COR-L47 (cell line): ENCODE data around the gene SYNC.
"Not testable (repeated sequence)": the region's sequence is repeated elsewhere in the genome, so short reads cannot be mapped to it uniquely, and the experiment has no call there.

Source experiments
- DNase-seq: peaks from one replicate; lab custom pipeline; 2025; lab: John Stamatoyannopoulos, UW

The SYNC gene

DNA sequence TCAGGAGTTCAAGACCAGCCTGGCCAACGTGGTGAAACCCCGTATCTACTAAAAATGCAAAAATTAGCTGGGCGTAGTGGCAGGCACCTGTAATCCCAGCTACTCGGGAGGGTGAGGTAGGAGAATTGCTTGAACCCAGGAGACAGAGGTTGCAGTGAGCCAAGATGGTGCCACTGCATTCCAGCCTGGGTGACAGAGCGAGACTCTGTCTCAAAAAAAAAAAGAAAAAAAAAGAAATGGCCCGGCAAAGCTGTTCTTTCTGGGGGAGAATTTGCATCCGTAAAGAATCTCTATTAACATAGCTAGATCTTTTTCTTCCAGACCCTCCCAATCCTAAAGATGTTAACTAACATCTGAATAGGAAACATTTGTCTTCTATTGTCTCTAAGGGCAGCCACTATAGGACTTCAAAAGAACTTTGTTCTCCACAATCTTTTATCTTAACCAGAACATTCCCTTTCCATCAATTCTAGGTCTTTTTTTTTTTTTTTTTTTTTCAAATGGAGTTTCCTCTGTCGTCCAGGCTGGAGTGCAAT is 60.2 kb downstream of the SYNC start:
- not testable (repeated sequence) for DNase-seq

DNA sequence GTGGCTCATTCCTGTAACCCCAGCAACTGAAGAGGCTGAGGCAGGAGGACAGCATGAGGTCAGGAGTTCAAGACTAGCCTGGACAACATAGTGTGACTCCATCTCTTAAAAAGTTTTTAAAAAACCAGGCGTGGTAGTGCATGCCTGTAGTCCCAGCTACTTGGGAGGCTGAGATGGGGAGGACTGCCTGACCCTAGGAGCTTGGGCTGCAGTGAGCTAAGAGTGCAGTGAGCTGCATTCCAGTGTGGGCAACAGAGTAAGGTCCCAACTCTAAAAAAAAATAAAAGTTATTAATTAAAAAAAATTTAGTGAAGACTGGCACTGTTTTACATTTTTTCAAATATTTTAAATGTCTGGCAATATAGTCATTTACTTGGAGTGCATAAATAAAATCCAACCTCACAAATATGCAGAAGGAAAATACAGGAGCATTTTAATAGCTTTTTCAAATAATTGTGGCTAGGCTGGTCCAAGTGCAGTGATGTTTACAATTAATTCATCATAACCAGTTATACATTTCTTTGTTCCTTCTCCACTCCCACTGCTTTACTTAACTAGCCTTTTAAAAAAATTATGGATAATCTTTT is 63.0 kb downstream of the SYNC start:
- no peak for DNase-seq

DNA sequence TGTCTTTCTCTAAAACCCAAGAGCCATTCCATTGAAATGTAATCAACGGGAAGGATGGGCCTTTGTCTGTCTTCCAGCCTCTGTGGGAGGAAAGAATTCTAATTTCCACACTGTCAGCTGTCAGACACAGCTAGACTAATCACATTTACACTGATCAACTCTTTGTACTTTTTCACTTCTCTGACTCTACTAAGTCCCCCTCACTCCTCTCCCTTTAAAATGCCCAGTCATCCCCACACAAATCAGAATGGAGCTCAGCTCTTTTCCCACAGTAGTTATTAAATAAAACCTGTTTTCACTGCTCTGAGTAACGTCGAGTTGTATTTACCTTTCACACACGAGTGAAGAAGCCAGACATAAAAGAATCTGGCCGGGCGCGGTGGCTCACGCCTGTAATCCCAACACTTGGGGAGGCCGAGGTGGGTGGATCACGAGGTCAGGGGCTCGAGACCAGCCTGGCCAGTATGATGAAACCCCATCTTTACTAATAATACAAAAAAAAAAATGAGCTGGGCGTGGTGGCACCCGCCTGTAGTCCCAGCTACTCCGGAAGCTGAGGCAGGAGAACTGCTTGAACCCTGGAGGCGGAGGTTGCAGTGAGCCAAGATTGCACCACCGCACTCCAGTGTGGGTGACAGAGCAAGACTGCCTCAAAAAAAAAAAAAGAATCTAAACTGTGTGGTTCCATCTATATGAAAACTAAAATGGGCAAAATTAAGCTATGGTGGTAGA is 65.5 kb downstream of the SYNC start:
- DNase-seq = no peak

DNA sequence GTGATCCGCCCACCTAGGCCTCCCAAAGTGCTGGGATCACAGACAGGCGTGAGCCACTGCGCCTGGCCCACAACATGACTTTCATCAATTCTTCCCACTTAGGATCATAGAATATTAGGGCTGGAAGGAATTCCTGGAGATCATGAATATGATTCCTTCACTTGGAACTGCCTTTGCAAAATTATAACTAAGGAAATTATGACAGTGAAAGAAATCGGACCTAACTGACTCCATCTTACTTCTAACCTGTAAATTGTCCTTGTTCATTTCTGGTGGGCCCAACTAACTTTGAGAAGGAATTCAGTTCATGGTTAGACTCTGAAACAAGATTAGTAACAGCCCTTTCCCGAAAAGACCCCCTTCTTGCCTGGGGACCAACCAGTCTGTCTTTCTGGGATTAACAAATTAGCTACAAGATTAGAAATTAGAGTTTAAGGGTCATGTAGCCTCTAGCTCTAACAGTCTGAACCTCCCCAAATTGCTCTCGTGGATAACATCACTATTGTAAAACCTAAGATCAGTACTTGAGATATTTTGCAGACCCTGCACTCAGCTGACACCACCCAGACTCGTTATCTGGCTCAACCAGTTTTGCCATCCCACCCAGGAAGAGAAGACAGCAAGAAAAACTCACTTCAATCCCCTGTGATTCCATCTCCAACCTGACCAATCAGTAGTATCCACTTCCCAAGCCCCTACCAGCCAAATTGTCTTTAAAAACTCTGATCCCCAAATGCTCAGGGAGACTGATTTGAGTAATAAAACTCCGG is 66.9 kb downstream of the SYNC start:
- DNase-seq = no peak

DNA sequence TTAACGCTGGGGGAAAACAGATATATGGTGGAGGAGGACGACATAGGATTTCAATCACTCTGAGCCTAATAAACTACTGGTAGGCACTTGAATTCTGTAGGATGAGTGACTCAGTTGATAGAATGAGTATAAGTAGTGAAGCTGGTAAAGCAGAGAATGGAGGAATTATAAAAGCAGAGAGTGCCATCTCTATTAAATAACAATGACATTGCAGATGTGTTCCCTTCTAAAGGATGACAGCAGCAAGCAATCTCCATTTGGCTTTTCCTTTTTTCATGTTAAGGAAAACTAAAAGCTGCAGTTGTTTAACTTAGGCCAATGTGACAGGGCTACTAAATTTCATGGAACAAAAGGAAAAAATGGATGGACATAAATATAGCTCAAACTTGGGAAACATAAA is 69.7 kb downstream of the SYNC start:
- no peak for DNase-seq

DNA sequence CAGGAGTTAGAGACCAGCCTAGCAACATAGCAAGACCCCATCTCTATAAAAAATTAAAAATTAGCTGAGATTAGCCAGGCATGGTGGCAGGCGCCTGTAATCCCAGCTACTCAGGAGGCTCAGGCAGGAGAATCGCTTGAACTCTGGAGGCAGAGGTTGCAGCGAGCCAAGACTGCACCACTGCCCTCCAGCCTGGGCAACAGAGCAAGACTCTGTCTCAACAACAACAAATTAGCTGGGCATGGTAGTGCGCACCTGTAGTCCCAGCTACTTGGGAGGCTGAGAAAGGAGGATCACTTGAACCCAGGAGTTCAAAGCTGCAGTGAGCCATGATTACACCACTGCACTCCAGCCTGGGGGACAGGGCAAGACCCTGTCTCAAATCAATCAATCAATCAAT is 72.4 kb downstream of the SYNC start:
- not testable (repeated sequence) for DNase-seq
